ENCODE measurements around the gene KRTAP19-4.
"Not testable (repeated sequence)": the region's sequence is repeated elsewhere in the genome, so short reads cannot be mapped to it uniquely, and the experiment has no call there.

KRTAP19-4 gene

GRCh38 chr21:30497065-30497464 lies at the start of gene KRTAP19-4:
Gene KRTAP19-4, minus strand, starts transcription at chr21:30497165. Its CDS starts 55 bp downstream, at chr21:30497110.
- DNase-seq: no peak

- DNase-seq: no peak
These were observed 44.8 kb upstream of the KRTAP19-4 start, which contains the start of gene KRTAP19-6 for GRCh38 chr21:30541764-30542163. Gene KRTAP19-6, minus strand, starts transcription at chr21:30541864. Its CDS starts 31 bp downstream, at chr21:30541833.

- no peak for DNase-seq
These were observed 21.9 kb upstream of the KRTAP19-4 start for GRCh38 chr21:30518876-30519275.

- DNase-seq: no peak
These were observed 18.7 kb upstream of the KRTAP19-4 start for GRCh38 chr21:30515681-30516080.

- not testable (repeated sequence) for DNase-seq
These were observed 8.7 kb upstream of the KRTAP19-4 start for GRCh38 chr21:30505621-30506205.

- DNase-seq: no peak
These were observed 5.1 kb upstream of the KRTAP19-4 start, which contains the start of gene KRTAP19-5 for GRCh38 chr21:30502041-30502440. Gene KRTAP19-5, minus strand, starts transcription at chr21:30502141. Its CDS starts 51 bp downstream, at chr21:30502090.

- no peak for DNase-seq
These were observed 5.0 kb downstream of the KRTAP19-4 start, which contains the start of gene KRTAP19-3 for GRCh38 chr21:30491963-30492428. Gene KRTAP19-3, minus strand, starts transcription at chr21:30492013. Its CDS starts 56 bp downstream, at chr21:30491957.

GRCh38 chr21:30487336-30487735 lies 9.6 kb downstream of the KRTAP19-4 start, which contains the start of gene KRTAP19-2:
Gene KRTAP19-2, minus strand, starts transcription at chr21:30487436. Its CDS starts 88 bp downstream, at chr21:30487348.
- DNase-seq: no peak

GRCh38 chr21:30486180-30486579 lies 10.8 kb downstream of the KRTAP19-4 start:
- DNase-seq: no peak

- no peak for DNase-seq
These were observed 14.8 kb downstream of the KRTAP19-4 start for GRCh38 chr21:30482130-30482529.

- no peak for DNase-seq
These were observed 16.8 kb downstream of the KRTAP19-4 start, which contains the start of gene KRTAP19-1 for GRCh38 chr21:30480145-30480544. Gene KRTAP19-1, minus strand, starts transcription at chr21:30480367. Its CDS starts 50 bp downstream, at chr21:30480317.

GRCh38 chr21:30479259-30479658 lies 17.7 kb downstream of the KRTAP19-4 start:
- DNase-seq: no peak

- no peak for DNase-seq
These were observed 19.0 kb downstream of the KRTAP19-4 start for GRCh38 chr21:30478004-30478403.

- DNase-seq: no peak
These were observed 27.9 kb downstream of the KRTAP19-4 start for GRCh38 chr21:30468900-30469714.

GRCh38 chr21:30463713-30464112 lies 33.3 kb downstream of the KRTAP19-4 start:
- no peak for DNase-seq

GRCh38 chr21:30448514-30448913 lies 48.5 kb downstream of the KRTAP19-4 start:
- DNase-seq: no peak

- no peak for DNase-seq
These were observed 49.9 kb downstream of the KRTAP19-4 start for GRCh38 chr21:30447056-30447455.
